Breast epithelium (tissue), 4 donors: ENCODE data around the gene ZNF737. TPM values are rescaled to one million over a fixed set of nuclear protein-coding genes. Genes with fewer than 3 reads are reported as not detected.
"Not testable (repeated sequence)": the region's sequence is repeated elsewhere in the genome, so short reads cannot be mapped to it uniquely, and the experiment has no call there.

ENCODE experiments used
- DNase-seq, 2 donors: peaks; one replicate each; pipeline ENCODE4 v3.0.0-alpha.2; 2019; ENCODE audit warnings: low spot score in 2 of 2
- H3K27ac ChIP-seq, 2 donors: fragments of 200-600 bp; sonication (generic) in 1 of 2; one replicate each; pipeline ENCODE4 v1.5.1; 2016 to 2019; ENCODE audit warnings: mild to moderate bottlenecking in 1 of 2
- H3K27me3 ChIP-seq, 2 donors: fragments of 200-600 bp; sonication (generic) in 1 of 2; one replicate each; pipeline versions ENCODE4 v1.5.1 to v1.6.0; 2017 to 2019; ENCODE audit warnings: control low read depth in 1 of 2, mild to moderate bottlenecking in 1 of 2
- H3K36me3 ChIP-seq: fragments of 200-600 bp; one replicate; pipeline ENCODE4 v1.5.1; 2019
- H3K4me1 ChIP-seq, 2 donors: fragments of 200-600 bp; sonication (generic); one replicate each; pipeline ENCODE4 v1.5.1; 2016 to 2019; ENCODE audit warnings: control low read depth in 1 of 2
- H3K4me3 ChIP-seq, 3 donors: fragments of 200-600 bp; sonication (generic); 1 replicate in 2 of 3; 2 replicates in 1 of 3; pipeline ENCODE4 v1.5.1; 2016 to 2019; ENCODE audit warnings: mild to moderate bottlenecking in 3 of 3, moderate library complexity in 2 of 3
- H3K9me3 ChIP-seq, 2 donors: fragments of 200-600 bp; sonication (generic) in 1 of 2; one replicate each; pipeline ENCODE4 v1.5.1; 2016 to 2019; ENCODE audit warnings: control low read depth in 1 of 2
- CTCF ChIP-seq, 3 donors: fragments of 450-650 bp; IDR thresholded peaks; one replicate each; pipeline ENCODE4 v1.5.1; 2016 to 2017; ENCODE audit warnings: antibody characterized with exemption in 3 of 3, mild to moderate bottlenecking in 3 of 3, moderate library complexity in 3 of 3
- POLR2A ChIP-seq: fragments of 450-650 bp; IDR thresholded peaks from one replicate; pipeline ENCODE4 v1.6.1; 2016; ENCODE audit warnings: antibody characterized with exemption, mild to moderate bottlenecking, moderate library complexity
- POLR2AphosphoS5 ChIP-seq, 3 donors: sonication (generic); formaldehyde crosslinking; IDR thresholded peaks; one replicate each; pipeline ENCODE4 v1.6.1; 2017; ENCODE audit warnings: antibody characterized with exemption in 3 of 3
- intact Hi-C: fragments of 100-400 bp; cut with DNase I; formaldehyde crosslinking; loops from one replicate; pipeline ENCODE4 v1.15.1; 2023; ENCODE audit warnings: low total_unique reads
- total RNA-seq, 3 donors: library from RNA; depleted of rRNA; stranded (reverse); fragments of >200 nt; gene quantifications; one replicate each; pipeline ENCODE4 v1.1.0, GENCODE V29; 2016

The ZNF737 gene
- total RNA-seq = 10 to 100 TPM in 2 of 3 donors, 1 to 10 TPM in 1; 7.5 to 64.1 (median 42.9) TPM

- peak in 2 of 3 donors; percentile 35 to 44 for TF ChIP-seq CTCF (IDR thresholded peaks at IDR 0.05)
- TF ChIP-seq POLR2A = peak; percentile 42
- TF ChIP-seq POLR2AphosphoS5 (IDR thresholded peaks at IDR 0.05) = peak in 2 of 3 donors; percentile 56 to 78
- Histone ChIP-seq H3K4me1 (peaks cover 0 to 5% of the 10 kb centered on the region in 2 donors), H3K27me3 (no peaks in the 10 kb centered on the region), H3K9me3 (peaks cover 11 to 23% of the 10 kb centered on the region in 2 donors), H3K4me3 (peak within 1 kb of the TSS; percentile 59 to 88 (median 68)), H3K36me3 (no peaks in the 10 kb centered on the region), H3K27ac (peak within 1 kb of the TSS; percentile 89 to 94)
- peak; percentile 96 to 99 for DNase-seq
- intact Hi-C loops = no loop called here
Measured at GRCh38 chr19:20565321-20566018, at the start of gene ZNF737. ZNF737 (minus strand) TSS chr19:20565781; CDS start chr19:20565640, 141 bp downstream.

- H3K4me3 ChIP-seq, H3K27me3 ChIP-seq, DNase-seq, H3K36me3 ChIP-seq, H3K4me1 ChIP-seq, intact Hi-C loops, H3K27ac ChIP-seq: not testable (repeated sequence)
- peaks cover 13 to 30% of the 10 kb centered on the region in 2 donors for H3K9me3 ChIP-seq
Measured at GRCh38 chr19:20614971-20615370, 49.4 kb upstream of the ZNF737 start.

- intact Hi-C loops = no loop called here
- TF ChIP-seq CTCF (IDR thresholded peaks at IDR 0.05) = no peak
- TF ChIP-seq POLR2AphosphoS5 (IDR thresholded peaks at IDR 0.05) = no peak
- TF ChIP-seq POLR2A = no peak
- H3K36me3 ChIP-seq = no peaks in the 10 kb centered on the region
- no peaks in the 10 kb centered on the region for H3K4me1 ChIP-seq
- H3K27me3 ChIP-seq = no peaks in the 10 kb centered on the region
- H3K27ac ChIP-seq = no peak overlapping the region
- peaks cover 18 to 23% of the 10 kb centered on the region in 2 donors for H3K9me3 ChIP-seq
- peak overlapping the region in 2 of 3 donors; percentile 43 to 55 for H3K4me3 ChIP-seq
- DNase-seq = no peak
Measured at GRCh38 chr19:20612711-20613316, 47.2 kb upstream of the ZNF737 start.

GRCh38 chr19:20611866-20612265 lies 46.3 kb upstream of the ZNF737 start:
- peak overlapping the region in 2 of 3 donors; percentile 43 to 55 for H3K4me3 ChIP-seq
- TF ChIP-seq POLR2A (no peak), POLR2AphosphoS5 (IDR thresholded peaks at IDR 0.05) (no peak), CTCF (IDR thresholded peaks at IDR 0.05) (no peak)
- DNase-seq = no peak
- H3K36me3 ChIP-seq = no peaks in the 10 kb centered on the region
- intact Hi-C loops = no loop called here
- H3K9me3 ChIP-seq = peaks cover 14 to 19% of the 10 kb centered on the region in 2 donors
- H3K27me3 ChIP-seq = no peaks in the 10 kb centered on the region
- H3K27ac ChIP-seq = peak overlapping the region in 1 of 2 donors; percentile 14
- no peaks in the 10 kb centered on the region for H3K4me1 ChIP-seq

- intact Hi-C loops = loop anchor here (10.0 kb wide), 1 partner anchor 1013 kb away; no protein-coding TSS in a partner anchor
- no peak for DNase-seq
- Histone ChIP-seq H3K27me3 (no peaks in the 10 kb centered on the region), H3K36me3 (no peaks in the 10 kb centered on the region), H3K4me3 (no peak overlapping the region), H3K9me3 (peaks cover 12 to 21% of the 10 kb centered on the region in 2 donors), H3K27ac (no peak overlapping the region), H3K4me1 (no peaks in the 10 kb centered on the region)
- TF ChIP-seq POLR2A (no peak), CTCF (IDR thresholded peaks at IDR 0.05) (no peak), POLR2AphosphoS5 (IDR thresholded peaks at IDR 0.05) (no peak)
Measured at GRCh38 chr19:20607943-20608342, 42.4 kb upstream of the ZNF737 start.
